Urothelium cell line (cell line): ENCODE measurements around the gene SCAF11.

Source experiments
- DNase-seq: peaks from one replicate; pipeline ENCODE4 v3.0.0; 2011; ENCODE audit warnings: low spot score, mixed read lengths
- FAIRE-seq: peaks from 2 replicates; lab custom pipeline; 2011; peaks lifted over from hg19 to GRCh38; lab: Jason Lieb, UNC

SCAF11 gene

GRCh38 chr12:45915405-45915804 lies 75.0 kb downstream of the SCAF11 start:
- FAIRE-seq (no peak), DNase-seq (no peak)

- DNase-seq (no peak), FAIRE-seq (no peak)
These were observed 76.3 kb downstream of the SCAF11 start for GRCh38 chr12:45914090-45914489.

- no peak for FAIRE-seq
- no peak for DNase-seq
These were observed 76.7 kb downstream of the SCAF11 start for GRCh38 chr12:45913631-45914030.

GRCh38 chr12:45912774-45913173 lies 77.6 kb downstream of the SCAF11 start:
- FAIRE-seq = no peak
- DNase-seq = no peak

GRCh38 chr12:45909041-45909713 lies 81.2 kb downstream of the SCAF11 start:
- DNase-seq (no peak), FAIRE-seq (no peak)

- DNase-seq (no peak), FAIRE-seq (no peak)
These were observed 82.4 kb downstream of the SCAF11 start for GRCh38 chr12:45907955-45908354.

- no peak for DNase-seq
- no peak for FAIRE-seq
These were observed 92.3 kb downstream of the SCAF11 start for GRCh38 chr12:45898094-45898493.

GRCh38 chr12:45895961-45896360 lies 94.4 kb downstream of the SCAF11 start:
- DNase-seq = no peak
- no peak for FAIRE-seq

GRCh38 chr12:45893240-45893639 lies 97.1 kb downstream of the SCAF11 start:
- FAIRE-seq (no peak), DNase-seq (peak; percentile 14)

GRCh38 chr12:45890276-45890675 lies 100.1 kb downstream of the SCAF11 start:
- DNase-seq = no peak
- no peak for FAIRE-seq

- no peak for FAIRE-seq
- DNase-seq = no peak
These were observed 102.8 kb downstream of the SCAF11 start for GRCh38 chr12:45887544-45887943.

- no peak for FAIRE-seq
These were observed 103.7 kb downstream of the SCAF11 start for GRCh38 chr12:45886685-45887084.

GRCh38 chr12:45883187-45883586 lies 107.2 kb downstream of the SCAF11 start:
- no peak for FAIRE-seq
- DNase-seq = no peak

More at GRCh38 chr12:45886685-45887084, 103.7 kb downstream of the SCAF11 start:
- DNase-seq = no peak

GRCh38 chr12:45880533-45880932 lies 109.8 kb downstream of the SCAF11 start:
- no peak for FAIRE-seq

GRCh38 chr12:45879363-45879895 lies 110.9 kb downstream of the SCAF11 start:
- FAIRE-seq (no peak), DNase-seq (no peak)

More at GRCh38 chr12:45880533-45880932, 109.8 kb downstream of the SCAF11 start:
- no peak for DNase-seq

- FAIRE-seq (no peak), DNase-seq (no peak)
These were observed 111.6 kb downstream of the SCAF11 start for GRCh38 chr12:45878630-45879255.

GRCh38 chr12:45877069-45877468 lies 113.3 kb downstream of the SCAF11 start:
- FAIRE-seq = no peak
- no peak for DNase-seq

- no peak for FAIRE-seq
- DNase-seq = no peak
These were observed 117.9 kb downstream of the SCAF11 start for GRCh38 chr12:45872446-45872845.
